Activated CD4-positive, alpha-beta T cell treated with anti-CD3 and anti-CD28 coated beads, Interleukin-2, amount 50 U/mL, for 1 hour (primary cell): ENCODE measurements around the gene SPTAN1.
A peak's percentile ranks its signal among the peaks of the same experiment; 100 is the strongest.
"Not testable (repeated sequence)": the region's sequence is repeated elsewhere in the genome, so short reads cannot be mapped to it uniquely, and the experiment has no call there.

Experiments
- DNase-seq: peaks from one replicate; pipeline ENCODE4 v3.0.0-alpha.2; 2020

The SPTAN1 gene

GRCh38 chr9:128634111-128634510 lies 81.7 kb downstream of the SPTAN1 start:
- no peak for DNase-seq

GRCh38 chr9:128634651-128635262 lies 82.4 kb downstream of the SPTAN1 start:
- DNase-seq, result no peak

- no peak for DNase-seq
These were observed 83.1 kb downstream of the SPTAN1 start for GRCh38 chr9:128635266-128636023.

GRCh38 chr9:128636024-128636390 lies 83.6 kb downstream of the SPTAN1 start:
- DNase-seq, result no peak

GRCh38 chr9:128636556-128637530 lies 84.5 kb downstream of the SPTAN1 start:
- DNase-seq, result no peak

GRCh38 chr9:128637656-128638055 lies 85.3 kb downstream of the SPTAN1 start:
- DNase-seq, result no peak

DNA sequence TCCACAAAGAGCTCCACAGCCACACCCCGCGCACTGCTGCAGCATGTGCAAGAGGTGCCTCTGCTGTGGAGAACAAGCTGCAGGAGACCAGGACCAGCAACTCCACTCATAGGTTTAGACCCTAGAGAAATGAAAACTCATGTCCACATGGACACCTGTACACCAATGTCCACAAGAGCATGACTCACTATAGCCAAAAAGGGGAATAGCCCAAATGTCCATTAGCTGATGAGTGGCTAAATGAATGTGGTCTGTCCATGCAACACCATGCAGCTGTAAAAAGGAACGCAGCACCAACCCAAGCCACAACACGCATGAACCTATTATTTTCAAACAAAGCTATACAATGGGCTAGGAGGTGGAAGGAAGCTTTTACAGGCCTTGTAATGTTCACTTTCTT lies 86.2 kb downstream of the SPTAN1 start:
- no peak for DNase-seq

GRCh38 chr9:128640603-128641002 lies 88.2 kb downstream of the SPTAN1 start:
- DNase-seq, result no peak

GRCh38 chr9:128642675-128643245 lies 90.4 kb downstream of the SPTAN1 start:
- no peak for DNase-seq

DNA sequence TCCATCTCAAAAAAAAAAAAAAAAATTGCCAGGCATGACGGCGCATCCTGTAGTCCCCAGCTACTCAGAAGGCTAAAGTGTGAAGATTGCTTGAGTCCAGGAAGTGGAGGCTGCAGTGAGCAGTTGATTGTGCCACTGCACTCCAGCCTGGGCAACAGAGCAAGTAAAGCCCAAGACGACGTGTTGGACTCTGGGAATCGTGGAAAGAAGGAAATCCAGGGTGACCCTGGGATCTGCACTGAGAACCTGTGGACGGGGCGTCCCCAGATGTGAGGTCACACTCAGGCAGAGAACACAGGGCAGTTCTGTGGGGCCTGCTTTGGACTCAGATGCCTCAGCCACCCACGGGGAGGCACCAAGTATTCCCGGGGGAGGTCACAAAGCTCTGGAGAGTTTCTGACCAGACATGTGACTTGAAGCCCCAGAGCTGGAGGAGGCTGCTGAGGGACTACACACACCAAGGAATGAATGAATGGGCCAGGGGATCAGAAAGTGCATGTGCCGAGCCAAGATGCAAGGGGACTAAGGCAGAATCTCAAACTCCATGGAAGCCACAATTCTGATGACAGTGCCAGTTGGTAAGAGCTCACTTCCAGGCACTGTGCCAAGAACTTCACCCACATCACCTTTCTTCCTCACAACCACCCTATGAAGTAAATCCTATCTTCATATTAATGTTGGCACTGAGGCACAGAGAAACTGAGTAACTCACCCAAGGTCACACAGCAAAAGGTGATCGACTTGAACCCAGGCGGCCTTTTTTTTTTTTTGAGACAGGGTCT lies 91.3 kb downstream of the SPTAN1 start:
- DNase-seq, result no peak

DNA sequence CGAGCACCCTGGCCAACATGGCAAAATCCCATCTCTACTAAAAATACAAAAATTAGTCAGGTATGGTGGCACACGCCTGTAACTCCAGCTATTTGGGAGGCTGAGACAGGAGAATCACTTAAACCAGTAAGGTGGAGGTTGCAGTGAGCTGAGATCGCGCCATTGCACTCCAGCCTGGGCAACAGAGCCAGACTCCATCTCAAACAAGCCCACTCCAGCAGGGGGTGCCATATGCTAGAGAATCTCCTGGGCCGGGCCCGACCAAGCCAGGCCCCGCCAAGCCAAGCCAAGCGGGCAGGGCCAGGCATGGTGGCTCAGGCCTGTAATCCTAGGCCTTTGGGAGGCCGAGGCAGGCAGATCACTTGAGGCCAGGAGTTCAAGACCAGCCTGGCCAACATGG lies 95.8 kb downstream of the SPTAN1 start:
- peak; percentile 68 for DNase-seq

- DNase-seq, result no peak
These were observed 99.4 kb downstream of the SPTAN1 start for GRCh38 chr9:128651798-128652197.

DNA sequence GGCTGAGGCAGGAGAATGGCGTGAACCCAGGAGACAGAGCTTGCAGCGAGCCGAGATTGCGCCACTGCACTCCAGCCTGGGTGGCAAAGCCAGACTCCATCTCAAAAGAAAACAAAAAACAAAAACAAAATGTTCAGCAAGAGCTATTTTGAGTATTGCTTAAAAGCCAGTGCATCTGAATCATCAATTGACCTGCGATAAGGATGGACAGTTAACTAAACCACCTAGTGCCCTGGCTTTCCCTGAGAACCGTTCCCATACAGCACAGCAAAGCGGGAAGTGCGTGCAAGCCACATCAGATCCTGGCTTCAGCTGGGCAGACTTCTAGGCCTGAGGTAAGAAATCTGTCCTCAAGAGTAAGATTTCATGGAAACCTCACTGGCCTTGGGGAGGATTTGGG lies 101.5 kb downstream of the SPTAN1 start:
- no peak for DNase-seq

DNA sequence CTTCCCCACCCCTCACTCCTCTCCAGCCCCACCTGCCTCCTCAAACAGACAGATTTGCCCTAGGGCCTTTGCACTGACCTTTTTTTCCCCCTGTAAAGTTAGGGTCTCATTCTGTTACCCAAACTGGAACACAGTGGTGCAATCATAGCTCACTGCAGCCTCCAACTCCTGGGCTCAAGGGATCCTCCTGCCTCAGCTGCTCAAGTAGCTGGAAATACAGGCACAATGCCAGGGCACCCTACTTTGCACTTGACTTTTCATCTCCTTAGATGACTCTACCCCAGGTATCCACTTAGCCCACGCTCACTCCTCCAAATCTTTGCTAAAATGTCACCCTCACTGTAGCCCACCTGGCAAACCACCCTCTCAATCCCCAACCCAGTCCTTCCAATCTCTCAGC lies 102.1 kb downstream of the SPTAN1 start:
- no peak for DNase-seq

GRCh38 chr9:128656416-128657343 lies 104.3 kb downstream of the SPTAN1 start, which contains the start of gene DYNC2I2:
Gene DYNC2I2 (minus strand): TSS chr9:128656847. CDS start chr9:128656726, 121 bp downstream.
- DNase-seq, result peak; percentile 97

DNA sequence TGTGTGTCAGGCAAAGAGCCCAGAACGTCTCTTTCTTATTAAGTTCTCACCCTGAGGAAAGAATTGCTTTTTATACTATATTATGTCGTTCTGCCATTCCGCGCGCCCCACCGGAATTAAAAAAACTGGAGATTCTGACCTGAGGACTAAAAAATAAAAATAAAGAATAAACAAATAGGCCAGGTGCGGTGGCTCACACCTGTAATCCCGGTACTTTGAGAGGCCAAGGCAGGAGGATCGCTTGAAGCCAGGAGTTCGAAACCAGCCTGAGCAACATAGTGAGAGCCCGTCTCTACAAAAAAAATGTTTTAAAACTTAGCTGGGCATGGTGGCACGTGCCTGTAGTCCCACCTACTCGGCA lies 104.9 kb downstream of the SPTAN1 start:
- DNase-seq, result no peak

GRCh38 chr9:128657796-128658195 lies 105.4 kb downstream of the SPTAN1 start:
- DNase-seq, result no peak

- not testable (repeated sequence) for DNase-seq
These were observed 114.1 kb downstream of the SPTAN1 start for GRCh38 chr9:128666481-128666941.

- DNase-seq, result no peak
These were observed 117.4 kb downstream of the SPTAN1 start for GRCh38 chr9:128669786-128670185.

GRCh38 chr9:128675382-128675781 lies 123.0 kb downstream of the SPTAN1 start:
- no peak for DNase-seq

DNA sequence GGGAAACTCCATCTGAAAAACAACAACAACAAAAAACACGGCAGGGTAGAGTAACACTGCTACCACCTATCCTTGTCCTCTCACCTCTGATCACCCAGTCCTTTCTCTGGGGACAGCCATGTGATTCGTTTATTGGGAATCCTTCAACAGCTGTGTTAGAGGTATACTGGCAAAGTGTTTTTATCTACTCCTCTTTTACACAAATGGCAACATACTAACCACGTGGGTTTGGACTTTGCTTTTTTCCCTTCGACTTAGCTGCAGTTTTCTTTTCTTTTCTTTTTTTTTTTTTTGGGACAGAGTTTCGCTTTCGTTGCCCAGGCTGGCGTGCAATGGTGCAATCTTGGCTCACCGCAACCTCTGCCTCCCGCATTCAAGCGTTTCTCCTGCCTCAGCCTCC lies 125.4 kb downstream of the SPTAN1 start:
- DNase-seq, result no peak
